BJ (cell line): ENCODE results near the gene HHEX. TPM values are rescaled to one million over a fixed set of nuclear protein-coding genes. Genes with fewer than 3 reads are reported as not detected.
"Not testable (repeated sequence)": the region's sequence is repeated elsewhere in the genome, so short reads cannot be mapped to it uniquely, and the experiment has no call there.

ENCODE experiments used
- CTCF ChIA-PET: fragments of 350-600 bp; formaldehyde crosslinking; extraction: SDS; loops from one replicate; lab custom pipeline; 2021; ENCODE audit warnings: antibody characterized with exemption, inconsistent platforms; lab: Yijun Ruan, JAX
- POLR2A ChIA-PET: fragments of 300-600 bp; sonication (Branson Sonifier 250); formaldehyde crosslinking; extraction: SDS; loops from one replicate; lab custom pipeline; 2021; ENCODE audit warnings: antibody characterized with exemption; lab: Charles Lee
- DNase-seq: peaks from one replicate; pipeline ENCODE4 v3.0.0-alpha.2; 2011; ENCODE audit warnings: low read depth
- H3K27me3 ChIP-seq: 2 replicates; pipeline ENCODE4 v1.6.0; 2011; ENCODE audit warnings: low read length; ENCODE audit not compliant: control insufficient read depth, insufficient read depth
- H3K36me3 ChIP-seq: 2 replicates; pipeline ENCODE4 v1.5.1; 2011; ENCODE audit warnings: low read length; ENCODE audit not compliant: control insufficient read depth, insufficient read depth
- H3K4me3 ChIP-seq: 2 replicates; pipeline ENCODE4 v1.5.1; 2011; ENCODE audit warnings: low read depth, mild to moderate bottlenecking, control low read depth, low read length
- polyA plus RNA-seq: library from polyadenylated mRNA; depleted of rRNA; stranded (reverse); fragments of >200 nt; gene quantifications from 2 replicates; pipeline ENCODE4 v1.2.3, GENCODE V29; 2011; rRNA removed
- small RNA-seq: library from RNA; depleted of rRNA; stranded (forward); fragments of <200 nt; gene quantifications from one replicate; pipeline ENCODE3, GENCODE V24; 2012; ENCODE audit warnings: low replicate concordance, low read depth; ENCODE audit not compliant: insufficient read length
- TF ChIP-seq, protein P1 (sequence below): IDR thresholded peaks from 2 replicates; pipeline ENCODE4 v1.5.1; 2011; ENCODE audit warnings: low read depth, mild to moderate bottlenecking, control low read depth, inconsistent platforms, low read length, moderate library complexity; ENCODE audit not compliant: insufficient read depth

HHEX gene
- polyA plus RNA-seq, 1 experiment, result 2.6 TPM

DNA sequence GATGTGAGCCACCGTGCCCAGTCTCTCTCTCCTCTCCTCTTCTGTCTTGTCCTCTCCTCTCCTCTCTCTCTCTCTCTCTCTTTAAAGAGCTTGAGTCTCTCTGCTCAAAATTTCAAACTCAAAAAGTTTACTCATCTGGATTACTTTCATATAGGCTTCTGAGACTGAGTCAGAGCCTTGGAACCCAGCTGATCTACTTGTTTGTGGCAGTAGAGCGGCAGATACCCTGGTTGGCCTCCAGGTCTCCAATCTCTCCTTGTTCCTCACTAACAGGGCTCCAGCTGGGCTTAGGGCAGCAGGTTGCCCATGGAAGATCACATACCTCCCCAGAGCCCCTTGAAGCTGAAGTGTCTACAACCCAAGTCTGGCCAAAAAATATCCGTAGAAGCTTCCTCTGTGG, 51.0 kb downstream of the HHEX start:
- Histone ChIP-seq H3K4me3 (no peak overlapping the region), H3K27me3 (peaks cover 5% of the 10 kb centered on the region; the same call in 1 of the 2 replicates), H3K36me3 (no peaks in the 10 kb centered on the region)
- ChIA-PET POLR2A (no interaction called here), CTCF (interaction anchor here (0.6 to 1.0 kb wide), 2 partner anchors 10 to 93 kb away, joined by 3 read pairs; no protein-coding TSS in a partner anchor)
- no peak for DNase-seq
- TF ChIP-seq, protein P1, sequence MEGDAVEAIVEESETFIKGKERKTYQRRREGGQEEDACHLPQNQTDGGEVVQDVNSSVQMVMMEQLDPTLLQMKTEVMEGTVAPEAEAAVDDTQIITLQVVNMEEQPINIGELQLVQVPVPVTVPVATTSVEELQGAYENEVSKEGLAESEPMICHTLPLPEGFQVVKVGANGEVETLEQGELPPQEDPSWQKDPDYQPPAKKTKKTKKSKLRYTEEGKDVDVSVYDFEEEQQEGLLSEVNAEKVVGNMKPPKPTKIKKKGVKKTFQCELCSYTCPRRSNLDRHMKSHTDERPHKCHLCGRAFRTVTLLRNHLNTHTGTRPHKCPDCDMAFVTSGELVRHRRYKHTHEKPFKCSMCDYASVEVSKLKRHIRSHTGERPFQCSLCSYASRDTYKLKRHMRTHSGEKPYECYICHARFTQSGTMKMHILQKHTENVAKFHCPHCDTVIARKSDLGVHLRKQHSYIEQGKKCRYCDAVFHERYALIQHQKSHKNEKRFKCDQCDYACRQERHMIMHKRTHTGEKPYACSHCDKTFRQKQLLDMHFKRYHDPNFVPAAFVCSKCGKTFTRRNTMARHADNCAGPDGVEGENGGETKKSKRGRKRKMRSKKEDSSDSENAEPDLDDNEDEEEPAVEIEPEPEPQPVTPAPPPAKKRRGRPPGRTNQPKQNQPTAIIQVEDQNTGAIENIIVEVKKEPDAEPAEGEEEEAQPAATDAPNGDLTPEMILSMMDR, result no peak

DNA sequence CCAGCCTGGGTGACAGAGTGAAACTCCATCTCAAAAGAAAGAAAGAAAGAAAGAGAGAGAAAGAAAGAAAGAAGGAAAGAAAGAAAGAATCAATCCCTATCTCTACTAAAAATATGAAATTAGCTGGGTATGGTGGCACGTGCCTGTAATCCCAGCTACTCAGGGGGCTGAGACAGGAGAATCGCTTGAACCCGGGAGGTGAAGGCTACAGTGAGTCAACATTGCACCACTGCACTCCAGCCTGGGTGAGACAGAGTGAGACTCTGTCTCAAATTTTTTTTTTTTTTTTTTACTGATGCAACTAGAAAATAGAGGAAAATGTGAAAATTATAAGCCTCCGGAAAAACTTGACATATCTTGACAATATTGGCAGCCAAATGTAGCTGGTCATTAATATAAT, 52.0 kb downstream of the HHEX start:
- CTCF ChIA-PET, H3K36me3 ChIP-seq, H3K27me3 ChIP-seq, H3K4me3 ChIP-seq, DNase-seq, POLR2A ChIA-PET: not testable (repeated sequence)

DNA sequence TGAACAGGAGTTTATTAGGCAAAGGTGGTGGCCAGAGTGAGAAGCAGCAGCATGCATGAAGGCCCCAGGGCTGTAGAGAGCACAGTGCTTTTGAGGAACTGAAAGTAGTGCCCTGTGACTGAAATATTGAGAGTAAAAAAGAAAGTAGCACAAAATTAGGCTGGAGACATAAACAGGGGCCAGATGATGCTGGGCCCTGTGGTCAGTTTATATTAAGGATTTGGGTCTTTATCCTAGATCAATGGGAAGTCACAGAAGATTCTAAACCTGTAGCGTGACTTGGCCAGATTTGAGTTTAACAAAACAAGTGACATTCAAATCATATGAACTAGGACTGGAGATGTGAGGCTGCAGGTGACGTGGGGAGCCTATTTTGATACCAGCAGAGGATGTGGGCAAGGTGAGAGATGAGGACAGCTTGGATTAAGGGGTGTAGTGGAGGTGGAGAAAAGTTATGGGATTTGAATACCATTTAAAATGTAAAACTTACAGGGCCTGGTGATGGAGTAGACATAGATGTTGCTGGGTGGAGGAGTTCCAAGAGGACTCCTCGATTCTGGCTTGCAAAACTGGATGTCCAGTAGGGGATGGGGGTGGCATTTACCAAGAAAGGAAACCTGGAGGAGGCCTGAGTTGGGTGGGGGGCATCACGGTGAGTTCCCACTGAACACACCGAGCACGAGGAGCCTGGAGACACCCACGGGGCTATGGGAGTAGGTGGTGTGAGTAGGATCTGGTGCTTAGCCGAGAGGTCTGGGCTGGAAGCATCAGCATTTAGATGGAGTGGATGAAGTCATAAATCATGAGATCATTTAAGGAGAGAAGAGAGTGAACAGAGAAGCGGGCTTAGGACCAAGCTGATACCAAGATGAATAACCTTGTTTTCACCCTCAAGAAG, 52.8 kb downstream of the HHEX start:
- no peak for DNase-seq
- ChIA-PET CTCF (interaction anchor here (1.8 kb wide), 1 partner anchor 13 kb away, joined by 4 read pairs; no protein-coding TSS in a partner anchor), POLR2A (no interaction called here)
- no peaks in the 10 kb centered on the region for H3K36me3 ChIP-seq
- TF ChIP-seq, protein P1, result no peak
- H3K4me3 ChIP-seq, result no peak overlapping the region
- H3K27me3 ChIP-seq, result peaks cover 3% of the 10 kb centered on the region; the same call in 1 of the 2 replicates

Small RNA genes lying within 50 kb of the gene (small RNA-seq; reads per million reads assigned to genes)
- not detected for gene RF00019
- not detected for gene RN7SL644P

Other genes with a start within 250 kb of the HHEX start
- 15.1 and 30.7 TPM in 2 replicates for gene IDE, start 115.9 kb upstream of the HHEX start, polyA plus RNA-seq
- gene KIF11, start 96.8 kb upstream of the HHEX start, polyA plus RNA-seq, result 4.3 and 9.2 TPM in 2 replicates
- gene EXOC6, start 158.6 kb downstream of the HHEX start, polyA plus RNA-seq, result 9.6 and 23.8 TPM in 2 replicates